ENCODE measurements around the gene SNRNP27.

Gene SNRNP27, protein sequence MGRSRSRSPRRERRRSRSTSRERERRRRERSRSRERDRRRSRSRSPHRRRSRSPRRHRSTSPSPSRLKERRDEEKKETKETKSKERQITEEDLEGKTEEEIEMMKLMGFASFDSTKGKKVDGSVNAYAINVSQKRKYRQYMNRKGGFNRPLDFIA

DNA sequence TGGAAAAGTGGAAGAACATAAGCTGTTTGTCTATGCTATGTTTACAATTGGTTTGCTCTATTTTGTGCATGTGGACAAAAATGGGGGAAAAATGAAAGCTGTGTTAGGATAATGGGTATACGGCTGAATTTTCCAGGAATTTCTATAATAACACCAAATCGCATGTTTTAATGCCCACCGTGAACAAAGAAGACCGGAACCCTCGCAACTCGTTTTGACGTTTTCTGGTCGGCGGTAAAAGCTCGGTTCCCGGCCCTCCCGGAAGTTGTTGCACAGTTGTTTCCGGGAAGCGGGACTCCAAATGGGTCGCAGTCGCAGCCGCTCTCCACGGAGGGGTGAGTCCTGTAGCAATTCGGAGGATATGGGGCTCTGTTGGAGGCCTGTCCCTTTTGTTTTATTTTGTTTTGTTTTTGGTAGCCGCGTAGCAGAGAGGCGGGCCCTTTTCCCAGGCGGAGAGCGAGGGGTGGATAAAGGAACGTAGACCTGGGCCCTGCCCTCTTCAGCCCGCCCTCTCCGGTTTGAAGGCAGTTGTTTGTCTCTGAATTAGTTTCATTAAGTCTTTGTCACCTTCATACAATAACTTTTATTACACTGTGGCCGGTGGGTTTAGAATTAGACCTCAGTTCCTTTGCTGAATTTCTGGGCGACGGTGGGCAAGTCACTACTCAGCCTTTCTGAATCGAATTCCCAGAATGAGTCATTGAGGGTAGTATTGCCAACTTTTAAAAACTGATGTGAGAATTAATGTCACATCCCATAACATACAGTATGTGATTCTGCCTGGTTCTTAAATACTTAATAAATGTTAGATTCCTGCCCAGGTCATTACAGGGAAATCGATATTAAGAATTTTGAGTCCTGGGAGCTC is at the start of gene SNRNP27:
Gene SNRNP27, plus strand, starts transcription at position 273 of the 868 bp plus-strand sequence. Its CDS starts 29 bp downstream, at position 302.
- Mint-ChIP-seq H3K27ac (peak within 1 kb of the TSS; percentile 96 to 99 (median 99)), H3K9me3 (no peaks in the 10 kb centered on the region), H3K27me3 (ENCODE audit: low read depth) (no peaks in the 10 kb centered on the region), H3K4me3 (peak within 1 kb of the TSS; percentile 100), H3K4me1 (peaks cover 9% of the 10 kb centered on the region), H3K36me3 (ENCODE audit: low read depth) (peaks cover 30% of the 10 kb centered on the region)
- TF ChIP-seq, protein P1, sequence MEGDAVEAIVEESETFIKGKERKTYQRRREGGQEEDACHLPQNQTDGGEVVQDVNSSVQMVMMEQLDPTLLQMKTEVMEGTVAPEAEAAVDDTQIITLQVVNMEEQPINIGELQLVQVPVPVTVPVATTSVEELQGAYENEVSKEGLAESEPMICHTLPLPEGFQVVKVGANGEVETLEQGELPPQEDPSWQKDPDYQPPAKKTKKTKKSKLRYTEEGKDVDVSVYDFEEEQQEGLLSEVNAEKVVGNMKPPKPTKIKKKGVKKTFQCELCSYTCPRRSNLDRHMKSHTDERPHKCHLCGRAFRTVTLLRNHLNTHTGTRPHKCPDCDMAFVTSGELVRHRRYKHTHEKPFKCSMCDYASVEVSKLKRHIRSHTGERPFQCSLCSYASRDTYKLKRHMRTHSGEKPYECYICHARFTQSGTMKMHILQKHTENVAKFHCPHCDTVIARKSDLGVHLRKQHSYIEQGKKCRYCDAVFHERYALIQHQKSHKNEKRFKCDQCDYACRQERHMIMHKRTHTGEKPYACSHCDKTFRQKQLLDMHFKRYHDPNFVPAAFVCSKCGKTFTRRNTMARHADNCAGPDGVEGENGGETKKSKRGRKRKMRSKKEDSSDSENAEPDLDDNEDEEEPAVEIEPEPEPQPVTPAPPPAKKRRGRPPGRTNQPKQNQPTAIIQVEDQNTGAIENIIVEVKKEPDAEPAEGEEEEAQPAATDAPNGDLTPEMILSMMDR (IDR thresholded peaks at IDR 0.05; ENCODE audit: unreplicated experiment in 3 of 3): no peak

DNA sequence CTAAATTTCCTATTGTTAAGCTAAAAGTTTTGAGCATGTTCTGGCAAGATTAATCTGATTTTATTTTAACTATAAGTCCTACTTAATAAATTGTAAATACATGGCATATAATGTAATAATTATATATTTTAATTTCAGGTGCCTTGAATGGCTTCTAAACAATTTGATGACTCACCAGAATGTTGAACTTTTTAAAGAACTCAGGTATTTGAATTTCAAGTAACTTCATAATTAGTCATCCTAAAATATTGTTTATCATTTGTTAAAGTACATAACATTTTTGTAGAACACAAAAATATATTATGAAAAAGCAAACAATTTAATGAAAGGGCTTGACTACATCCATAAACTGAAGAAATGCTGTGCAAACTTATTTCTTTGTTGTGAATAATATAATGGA is 49.8 kb upstream of the SNRNP27 start:
- TF ChIP-seq, protein P1 (IDR thresholded peaks at IDR 0.05; ENCODE audit: unreplicated experiment in 3 of 3): no peak
- H3K27me3 Mint-ChIP-seq (ENCODE audit: low read depth): no peaks in the 10 kb centered on the region
- H3K27ac Mint-ChIP-seq: no peak overlapping the region
- no peak overlapping the region for H3K4me3 Mint-ChIP-seq
- H3K9me3 Mint-ChIP-seq: no peaks in the 10 kb centered on the region
- H3K36me3 Mint-ChIP-seq (ENCODE audit: low read depth): peaks cover 50% of the 10 kb centered on the region
- no peaks in the 10 kb centered on the region for H3K4me1 Mint-ChIP-seq

GRCh38 chr2:69844560-69844959 is 49.2 kb upstream of the SNRNP27 start:
- Mint-ChIP-seq H3K4me1 (no peaks in the 10 kb centered on the region), H3K36me3 (ENCODE audit: low read depth) (peaks cover 49% of the 10 kb centered on the region)

DNA sequence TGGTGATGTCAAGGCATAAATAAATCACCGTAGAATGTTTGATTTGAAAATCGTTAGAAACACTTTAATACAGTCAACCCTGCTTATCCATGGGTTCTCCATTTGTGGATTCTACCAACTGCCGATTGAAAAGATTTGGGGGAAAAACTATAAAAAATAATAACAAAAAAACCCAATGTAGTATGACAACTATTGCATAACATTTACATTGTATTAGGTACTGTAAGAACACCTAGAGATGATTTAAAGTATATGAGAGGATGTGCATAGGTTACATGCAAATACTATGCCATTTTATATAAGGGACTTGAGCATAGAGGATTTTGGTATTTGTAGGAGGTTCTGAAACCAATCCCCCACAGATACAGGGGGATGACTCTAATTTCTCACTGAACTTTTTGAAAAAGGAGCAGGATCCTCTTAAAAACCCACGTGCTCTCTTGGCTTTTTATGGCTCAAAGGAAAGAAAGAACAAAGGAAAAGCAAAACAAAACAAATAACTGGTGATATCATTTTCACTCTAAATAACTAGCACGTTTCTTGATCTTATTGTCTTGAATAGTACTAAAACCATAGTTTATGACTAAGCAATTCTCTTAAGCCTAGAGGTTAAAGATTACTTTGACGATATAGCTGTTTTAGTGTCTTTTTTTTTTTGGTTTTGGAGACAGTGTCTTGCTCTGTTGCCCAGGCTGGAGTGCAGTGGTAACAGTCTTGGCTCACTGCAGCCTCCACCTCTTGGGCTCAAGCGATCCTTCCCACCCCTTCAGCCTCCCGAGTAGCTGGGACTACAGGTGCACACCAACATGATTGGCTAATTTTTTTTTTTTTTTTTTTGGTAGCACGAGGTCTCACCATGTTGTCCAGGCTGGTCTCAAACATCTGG is 47.3 kb upstream of the SNRNP27 start:
- no peaks in the 10 kb centered on the region for H3K4me1 Mint-ChIP-seq
- no peaks in the 10 kb centered on the region for H3K9me3 Mint-ChIP-seq
- no peak overlapping the region for H3K4me3 Mint-ChIP-seq
- peaks cover 47% of the 10 kb centered on the region for H3K36me3 Mint-ChIP-seq (ENCODE audit: low read depth)
- H3K27ac Mint-ChIP-seq: no peak overlapping the region
- H3K27me3 Mint-ChIP-seq (ENCODE audit: low read depth): no peaks in the 10 kb centered on the region
- TF ChIP-seq, protein P1 (IDR thresholded peaks at IDR 0.05; ENCODE audit: unreplicated experiment in 3 of 3): no peak

More at GRCh38 chr2:69844560-69844959, 49.2 kb upstream of the SNRNP27 start:
- TF ChIP-seq, protein P1 (IDR thresholded peaks at IDR 0.05; ENCODE audit: unreplicated experiment in 3 of 3): no peak
- H3K27me3 Mint-ChIP-seq (ENCODE audit: low read depth): no peaks in the 10 kb centered on the region
- no peak overlapping the region for H3K4me3 Mint-ChIP-seq
- no peaks in the 10 kb centered on the region for H3K9me3 Mint-ChIP-seq
- no peak overlapping the region for H3K27ac Mint-ChIP-seq

GRCh38 chr2:69847068-69847828 is 46.5 kb upstream of the SNRNP27 start:
- TF ChIP-seq, protein P1 (IDR thresholded peaks at IDR 0.05; ENCODE audit: unreplicated experiment in 3 of 3): no peak

More at GRCh38 chr2:69847068-69847828, 46.5 kb upstream of the SNRNP27 start:
- Mint-ChIP-seq H3K4me3 (no peak overlapping the region), H3K27ac (no peak overlapping the region), H3K27me3 (ENCODE audit: low read depth) (no peaks in the 10 kb centered on the region), H3K4me1 (no peaks in the 10 kb centered on the region), H3K36me3 (ENCODE audit: low read depth) (peaks cover 47% of the 10 kb centered on the region), H3K9me3 (no peaks in the 10 kb centered on the region)
